Eye (tissue), 1 donor: Measurements from ENCODE around the gene TMEM116.
"Not testable (repeated sequence)": the region's sequence is repeated elsewhere in the genome, so short reads cannot be mapped to it uniquely, and the experiment has no call there.

Experiments used
- DNase-seq: peaks from one replicate; pipeline ENCODE4 v3.0.0-alpha.2; 2015

TMEM116 gene

GRCh38 chr12:112008918-112009317, 4.0 kb downstream of the TMEM116 start:
- DNase-seq, result no peak

- DNase-seq, result peak; percentile 23
Observed at GRCh38 chr12:112007945-112008344, 5.0 kb downstream of the TMEM116 start.

GRCh38 chr12:112005419-112006395, 7.3 kb downstream of the TMEM116 start:
- DNase-seq, result no peak

- no peak for DNase-seq
Observed at GRCh38 chr12:112004041-112004440, 8.9 kb downstream of the TMEM116 start.

GRCh38 chr12:112001576-112001975, 11.4 kb downstream of the TMEM116 start:
- no peak for DNase-seq

- no peak for DNase-seq
Observed at GRCh38 chr12:112000820-112001219, 12.1 kb downstream of the TMEM116 start.

GRCh38 chr12:111999129-111999528, 13.8 kb downstream of the TMEM116 start:
- not testable (repeated sequence) for DNase-seq

GRCh38 chr12:111998015-111998414, 14.9 kb downstream of the TMEM116 start:
- no peak for DNase-seq

- DNase-seq, result no peak
Observed at GRCh38 chr12:111997300-111997699, 15.7 kb downstream of the TMEM116 start.

GRCh38 chr12:111995782-111996480, 17.0 kb downstream of the TMEM116 start:
- no peak for DNase-seq

- DNase-seq, result not testable (repeated sequence)
Observed at GRCh38 chr12:111994211-111995111, 18.5 kb downstream of the TMEM116 start.

GRCh38 chr12:111993292-111994150, 19.4 kb downstream of the TMEM116 start:
- no peak for DNase-seq

GRCh38 chr12:111992464-111992863, 20.5 kb downstream of the TMEM116 start:
- no peak for DNase-seq

GRCh38 chr12:111991946-111992345, 21.0 kb downstream of the TMEM116 start:
- DNase-seq, result no peak

- no peak for DNase-seq
Observed at GRCh38 chr12:111991535-111991934, 21.4 kb downstream of the TMEM116 start.

GRCh38 chr12:111984820-111985219, 28.1 kb downstream of the TMEM116 start:
- DNase-seq, result no peak

- no peak for DNase-seq
Observed at GRCh38 chr12:111981987-111982386, 31.0 kb downstream of the TMEM116 start.

GRCh38 chr12:111980598-111980997, 32.4 kb downstream of the TMEM116 start:
- no peak for DNase-seq

- DNase-seq, result no peak
Observed at GRCh38 chr12:111978545-111978944, 34.4 kb downstream of the TMEM116 start.

GRCh38 chr12:111976860-111977259, 36.1 kb downstream of the TMEM116 start:
- no peak for DNase-seq

- no peak for DNase-seq
Observed at GRCh38 chr12:111976291-111976690, 36.7 kb downstream of the TMEM116 start.
